Progenitor cell of endocrine pancreas (in vitro differentiated cells): ENCODE measurements around the gene EDIL3. TPM values are rescaled to one million over a fixed set of nuclear protein-coding genes. Genes with fewer than 3 reads are reported as not detected.

Experiments
- DNase-seq: peaks from one replicate; pipeline ENCODE4 v3.0.0; 2021; ENCODE audit warnings: low spot score; ENCODE audit not compliant: unreplicated experiment
- H3K27ac Mint-ChIP-seq: 2 replicates; pipeline ENCODE4 v1.8.0; 2021; ENCODE audit warnings: mild to moderate bottlenecking, moderate library complexity, mixed read lengths
- H3K27me3 Mint-ChIP-seq: 2 replicates; pipeline ENCODE4 v1.8.0; 2021; ENCODE audit warnings: mixed read lengths
- H3K36me3 Mint-ChIP-seq: 2 replicates; pipeline ENCODE4 v1.8.0; 2022; ENCODE audit warnings: mixed read lengths; ENCODE audit not compliant: insufficient read depth
- H3K4me1 Mint-ChIP-seq: 2 replicates; pipeline ENCODE4 v1.8.0; 2021; ENCODE audit warnings: low read depth, mixed read lengths
- H3K4me3 Mint-ChIP-seq: 2 replicates; pipeline ENCODE4 v1.8.0; 2021; ENCODE audit warnings: low read depth, mild to moderate bottlenecking, moderate library complexity, mixed read lengths
- H3K9me3 Mint-ChIP-seq: 2 replicates; pipeline ENCODE4 v1.8.0; 2021; ENCODE audit warnings: low read depth, mixed read lengths
- CTCF ChIP-seq: fragments of 200-600 bp; sonication (generic); IDR thresholded peaks from one replicate; pipeline ENCODE4 v1.5.0; 2021; ENCODE audit warnings: antibody characterized with exemption, mild to moderate bottlenecking; ENCODE audit not compliant: unreplicated experiment
- total RNA-seq: library from RNA; stranded (reverse); gene quantifications from 2 replicates; pipeline ENCODE4 v1.2.1, GENCODE V29; 2021

Gene EDIL3
- total RNA-seq, 1 donor from 2014 or later: 4.8 TPM

DNA sequence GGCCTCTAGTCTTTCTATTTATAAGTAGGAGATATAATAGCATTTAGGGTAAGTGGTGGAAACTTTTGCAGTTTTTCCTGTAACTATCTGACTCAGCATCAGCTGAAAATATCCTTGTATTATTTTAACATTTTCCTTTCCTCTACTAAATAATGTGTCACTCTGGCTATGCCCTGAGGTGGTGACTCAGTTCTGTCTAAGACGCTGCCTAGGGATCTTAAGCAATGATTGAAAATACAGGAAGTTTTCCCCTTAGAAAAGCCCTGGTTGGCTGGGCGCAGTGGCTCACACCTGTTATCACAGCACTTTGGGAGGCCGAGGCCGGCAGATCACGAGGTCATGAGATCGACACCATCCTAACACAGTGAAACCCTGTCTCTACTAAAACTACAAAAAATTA, 9.3 kb upstream of the EDIL3 start:
- DNase-seq: no peak
- no peak overlapping the region for H3K4me3 Mint-ChIP-seq
- peaks cover 3% of the 10 kb centered on the region for H3K4me1 Mint-ChIP-seq
- H3K36me3 Mint-ChIP-seq: no peaks in the 10 kb centered on the region
- no peaks in the 10 kb centered on the region for H3K9me3 Mint-ChIP-seq
- H3K27ac Mint-ChIP-seq: no peak overlapping the region
- no peaks in the 10 kb centered on the region for H3K27me3 Mint-ChIP-seq
- no peak for TF ChIP-seq CTCF

GRCh38 chr5:84392836-84393235, 8.2 kb upstream of the EDIL3 start:
- no peak overlapping the region for H3K4me3 Mint-ChIP-seq
- H3K4me1 Mint-ChIP-seq: peaks cover 3% of the 10 kb centered on the region
- no peak overlapping the region for H3K27ac Mint-ChIP-seq
- no peak for DNase-seq
- H3K27me3 Mint-ChIP-seq: peaks cover under 1% of the 10 kb centered on the region
- H3K36me3 Mint-ChIP-seq: no peaks in the 10 kb centered on the region
- TF ChIP-seq CTCF: no peak
- no peaks in the 10 kb centered on the region for H3K9me3 Mint-ChIP-seq

DNA sequence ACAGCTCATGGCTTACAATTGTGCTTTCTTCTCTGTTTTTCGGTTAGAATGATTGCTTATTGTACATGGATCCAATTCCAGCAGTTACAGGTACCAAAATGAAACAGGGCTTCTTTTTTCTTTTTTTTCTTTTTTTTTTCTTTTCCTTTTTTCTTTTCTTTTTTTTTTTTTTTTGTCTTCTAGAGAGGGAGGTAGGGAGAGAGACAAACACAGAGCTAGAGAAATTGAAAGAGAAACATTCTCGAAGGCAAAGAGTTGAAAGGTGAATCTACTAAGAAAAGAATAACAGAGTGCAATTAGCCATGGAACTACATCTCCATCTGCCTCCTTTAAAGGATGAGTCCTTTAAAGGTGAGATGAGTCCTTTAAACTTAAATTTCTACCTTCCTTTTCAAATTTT, 1.0 kb upstream of the EDIL3 start:
- TF ChIP-seq CTCF: no peak
- no peak for DNase-seq
- Mint-ChIP-seq H3K27me3 (peaks cover 54% of the 10 kb centered on the region), H3K4me3 (no peak overlapping the region), H3K9me3 (no peaks in the 10 kb centered on the region), H3K4me1 (peaks cover 10% of the 10 kb centered on the region), H3K27ac (no peak overlapping the region), H3K36me3 (no peaks in the 10 kb centered on the region)

- peak overlapping the region; percentile 89 for H3K27ac Mint-ChIP-seq
Observed at GRCh38 chr5:84383816-84384603, 670 bp downstream of the EDIL3 start.

DNA sequence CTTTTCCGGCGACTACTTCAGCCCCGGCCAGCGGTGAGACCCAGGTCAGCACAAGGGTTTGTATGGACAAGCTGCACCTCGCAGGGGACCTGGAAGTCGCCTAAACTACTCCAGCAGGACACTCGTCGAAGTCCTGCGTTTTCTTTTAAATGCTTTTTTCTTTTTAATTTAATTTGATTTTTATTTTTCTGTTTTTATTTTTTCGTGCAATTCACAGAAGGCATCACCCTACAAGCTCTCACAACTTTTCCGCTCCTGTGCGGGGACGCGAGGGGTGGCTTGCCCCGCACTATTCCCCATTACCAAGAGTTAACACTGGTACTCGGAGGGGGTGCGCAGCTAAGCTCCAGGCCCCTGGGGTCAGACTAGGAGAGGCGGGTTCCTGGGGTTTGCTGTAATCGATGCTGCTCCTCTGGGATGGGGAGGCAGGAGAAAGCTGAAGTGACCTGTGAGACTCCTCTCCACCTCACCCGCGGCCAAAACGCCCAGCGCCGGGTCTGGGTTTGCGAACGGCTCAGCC, 1.3 kb downstream of the EDIL3 start:
- Mint-ChIP-seq H3K36me3 (no peaks in the 10 kb centered on the region), H3K27ac (no peak overlapping the region), H3K9me3 (no peaks in the 10 kb centered on the region), H3K27me3 (peaks cover 60% of the 10 kb centered on the region), H3K4me1 (peaks cover 16% of the 10 kb centered on the region), H3K4me3 (peak overlapping the region; percentile 84)
- TF ChIP-seq CTCF: no peak
- DNase-seq: no peak

More at GRCh38 chr5:84383816-84384603, 670 bp downstream of the EDIL3 start:
- no peaks in the 10 kb centered on the region for H3K36me3 Mint-ChIP-seq
- H3K9me3 Mint-ChIP-seq: no peaks in the 10 kb centered on the region
- TF ChIP-seq CTCF: no peak
- H3K4me3 Mint-ChIP-seq: peak overlapping the region; percentile 84
- H3K27me3 Mint-ChIP-seq: peaks cover 54% of the 10 kb centered on the region
- DNase-seq: peak; percentile 37
- peaks cover 16% of the 10 kb centered on the region for H3K4me1 Mint-ChIP-seq
